HEK293T (cell line): ENCODE measurements around the gene DMRTB1.

Experiments used
- BHLHE40 ChIP-seq: fragments of 450-650 bp; IDR thresholded peaks from 2 replicates; pipeline ENCODE4 v1.6.1; 2016; ENCODE audit warnings: mild to moderate bottlenecking, moderate library complexity, borderline replicate concordance
- FOXA1 ChIP-seq: fragments of 450-650 bp; IDR thresholded peaks from 2 replicates; pipeline ENCODE4 v1.6.1; 2016; ENCODE audit warnings: mild to moderate bottlenecking
- FOXM1 ChIP-seq: fragments of 450-650 bp; IDR thresholded peaks from 2 replicates; pipeline ENCODE4 v1.6.1; 2017; ENCODE audit warnings: mild to moderate bottlenecking, borderline replicate concordance
- SP1 ChIP-seq: fragments of 450-650 bp; IDR thresholded peaks from 2 replicates; pipeline ENCODE4 v1.6.1; 2017
- ZNF384 ChIP-seq: fragments of 450-650 bp; IDR thresholded peaks from 2 replicates; pipeline ENCODE4 v1.6.1; 2016

GRCh38 chr1:53510215-53510614 is 51.0 kb downstream of the DMRTB1 start:
- TF ChIP-seq FOXM1 (no peak), FOXA1 (no peak), SP1 (no peak), ZNF384 (no peak), BHLHE40 (no peak)
